Measurements from ENCODE around the gene OGFRL1. TPM values are rescaled to one million over a fixed set of nuclear protein-coding genes. Genes with fewer than 3 reads are reported as not detected.

OGFRL1 gene
- total RNA-seq (2022; extraction: Qiagen RNA extraction), result 5.4 to 8.7 TPM (median 6.6 TPM) in 5 replicates

GRCh38 chr6:71288228-71289038 lies at the start of gene OGFRL1:
Gene OGFRL1 (plus strand): TSS chr6:71288811. CDS start chr6:71288937, 126 bp downstream.

